Spinal cord (tissue), 10 donors: ENCODE measurements around the gene SMYD2. TPM values are rescaled to one million over a fixed set of nuclear protein-coding genes. Genes with fewer than 3 reads are reported as not detected.
"Not testable (repeated sequence)": the region's sequence is repeated elsewhere in the genome, so short reads cannot be mapped to it uniquely, and the experiment has no call there.

Experiments
- DNase-seq, 6 donors: peaks; one replicate each; pipeline versions ENCODE4 v3.0.0 to v3.0.0-alpha.2; 2013 to 2015; ENCODE audit warnings: low spot score in 6 of 6, low read depth in 4 of 6
- H3K27ac ChIP-seq: one replicate; pipeline ENCODE4 v1.5.1; 2013; ENCODE audit warnings: low read depth, low read length, control low read depth
- H3K27me3 ChIP-seq: one replicate; pipeline ENCODE4 v1.6.1; 2013; ENCODE audit warnings: low read length; ENCODE audit not compliant: control insufficient read depth, insufficient read depth
- H3K36me3 ChIP-seq: one replicate; pipeline ENCODE4 v1.6.1; 2013; ENCODE audit warnings: low read length; ENCODE audit not compliant: control insufficient read depth, insufficient read depth
- H3K4me1 ChIP-seq: one replicate; pipeline ENCODE4 v1.6.1; 2013; ENCODE audit warnings: low read length; ENCODE audit not compliant: control insufficient read depth, insufficient read depth
- H3K4me3 ChIP-seq: one replicate; pipeline ENCODE4 v1.5.1; 2013; ENCODE audit warnings: low read depth, low read length, control low read depth
- H3K9me3 ChIP-seq: one replicate; pipeline ENCODE4 v1.6.1; 2013; ENCODE audit warnings: low read length; ENCODE audit not compliant: control insufficient read depth, insufficient read depth
- WGBS: methylation state at CpG from one replicate; pipeline ENCODE4 v1.1.5; 2013; ENCODE audit warnings: missing lambda C conversion rate; ENCODE audit not compliant: insufficient coverage; 5-methylcytosine and 5-hydroxymethylcytosine counted together
- polyA plus RNA-seq, 2 donors: library from polyadenylated mRNA; unstranded; fragments of 120-200 nt; gene quantifications; one replicate each; pipeline ENCODE4 v1.2.1, GENCODE V29; 2013; ENCODE audit not compliant: insufficient read length in 2 of 2
- total RNA-seq, 2 donors: library from RNA; depleted of rRNA in 1 of 2; stranded (reverse); fragments of 120-200 nt in 1 of 2; fragments of >200 nt in 1 of 2; gene quantifications; one replicate each; pipeline versions ENCODE4 v1.2.3 to v1.2.4, GENCODE V29; 2013 to 2014
- donor health status: healthy.

The SMYD2 gene
- total and polyA plus RNA-seq, 4 donors: 36.7 to 65.1 (median 52.2) TPM

DNA sequence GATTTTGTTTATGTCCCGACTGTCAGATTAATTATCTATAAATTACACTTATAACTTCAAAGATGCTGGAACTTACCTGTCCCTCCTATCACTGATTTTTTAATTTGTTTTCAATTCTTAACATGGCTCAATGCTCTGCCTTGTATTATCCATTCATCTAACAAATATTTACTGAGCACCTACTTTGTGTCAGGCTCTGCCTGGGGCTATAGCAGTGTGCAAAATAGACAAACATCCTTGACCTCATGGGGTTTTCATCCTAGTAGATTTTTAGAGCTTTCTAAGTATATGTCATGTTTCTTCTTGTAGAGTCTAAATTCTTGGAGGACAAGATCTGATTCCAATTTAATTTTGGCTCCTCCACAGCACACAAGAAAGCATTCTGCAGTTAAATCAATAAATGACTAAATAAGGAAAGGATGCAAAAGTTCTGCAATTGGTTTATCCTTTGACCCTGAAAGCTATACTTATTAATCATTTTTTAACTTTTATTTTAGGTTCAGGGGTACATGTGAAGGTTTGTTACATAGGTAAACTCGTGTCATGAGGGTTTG, 10.8 kb upstream of the SMYD2 start:
- Histone ChIP-seq H3K4me1 (no peaks in the 10 kb centered on the region), H3K36me3 (no peaks in the 10 kb centered on the region), H3K27me3 (no peaks in the 10 kb centered on the region), H3K27ac (no peak overlapping the region), H3K9me3 (no peaks in the 10 kb centered on the region), H3K4me3 (no peak overlapping the region)
- DNase-seq: no peak
- no CpG with 5 or more reads among the region's 2 CpGs for WGBS

DNA sequence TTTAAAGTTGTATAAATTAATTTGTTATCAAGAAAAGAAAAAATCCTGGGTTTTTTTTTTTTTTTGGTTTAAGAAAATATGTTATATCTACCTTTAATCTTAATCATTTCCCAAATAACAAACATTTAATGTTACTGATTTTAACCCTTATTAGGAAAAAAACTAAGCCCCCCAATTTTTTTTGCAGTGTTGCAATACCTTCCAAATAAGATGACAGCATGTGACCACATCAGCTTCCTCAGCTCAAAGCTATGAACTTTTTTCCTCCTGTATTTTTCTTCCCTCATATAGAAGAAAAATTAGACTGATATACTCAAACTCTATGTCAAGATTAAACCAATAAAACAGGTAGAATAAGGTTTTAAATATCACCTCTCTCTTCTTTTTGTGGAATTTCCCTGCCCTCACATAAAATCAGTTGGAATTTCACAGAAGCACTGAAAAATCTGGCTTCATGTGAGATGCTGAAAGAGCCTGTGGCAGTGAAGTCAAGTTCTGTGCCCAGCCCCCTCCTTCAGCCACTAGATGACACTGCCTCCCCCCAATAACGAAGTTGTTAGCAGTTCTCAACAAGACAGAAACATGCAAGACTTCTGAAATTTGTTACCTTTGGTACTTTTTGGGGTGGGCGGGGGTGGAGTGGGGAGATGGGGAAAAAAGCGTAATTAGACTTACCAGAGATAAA, 9.6 kb upstream of the SMYD2 start:
- Histone ChIP-seq H3K9me3 (no peaks in the 10 kb centered on the region), H3K36me3 (no peaks in the 10 kb centered on the region), H3K4me1 (no peaks in the 10 kb centered on the region), H3K27ac (no peak overlapping the region), H3K27me3 (no peaks in the 10 kb centered on the region), H3K4me3 (no peak overlapping the region)
- no CpG with 5 or more reads among the region's 3 CpGs for WGBS
- DNase-seq: peak in 1 of 6 donors; percentile 21

DNA sequence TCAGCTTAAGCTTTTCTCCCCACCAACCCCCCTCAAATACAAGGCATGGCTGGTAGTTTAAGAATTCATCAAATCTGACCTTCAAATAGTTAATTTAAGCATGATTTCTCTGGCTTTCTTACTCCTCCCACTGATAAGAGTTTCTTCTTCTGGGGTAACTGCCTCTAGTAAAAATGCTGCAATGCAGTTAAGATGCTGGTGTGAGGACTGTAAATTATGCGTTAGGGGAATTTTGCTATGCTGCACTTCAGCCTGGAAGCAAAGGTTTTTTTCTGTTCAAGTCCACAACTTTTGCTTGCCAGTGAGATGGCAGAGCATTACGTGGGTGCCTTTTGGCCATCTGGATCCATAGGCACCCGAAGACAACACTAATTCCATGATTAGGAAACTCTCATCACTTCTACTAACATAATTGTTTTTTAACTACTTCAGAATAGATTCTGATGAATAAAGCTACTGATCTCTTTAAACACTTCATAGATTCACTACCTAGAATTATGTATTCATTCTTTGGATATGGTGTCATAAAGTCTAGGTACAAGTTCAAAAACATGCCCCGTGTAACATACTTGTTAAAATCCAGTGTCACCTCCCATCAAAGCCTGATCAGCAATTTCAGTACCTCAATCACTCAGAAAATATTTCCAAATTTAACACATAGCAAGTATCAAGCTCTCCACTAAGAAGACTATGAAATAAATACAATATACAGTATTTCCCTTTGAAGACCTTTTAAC, 8.8 kb upstream of the SMYD2 start:
- WGBS: no CpG with 5 or more reads among the region's 4 CpGs
- H3K4me1 ChIP-seq: no peaks in the 10 kb centered on the region
- DNase-seq: peak in 1 of 6 donors; percentile 18
- no peak overlapping the region for H3K27ac ChIP-seq
- H3K4me3 ChIP-seq: no peak overlapping the region
- H3K36me3 ChIP-seq: no peaks in the 10 kb centered on the region
- H3K9me3 ChIP-seq: no peaks in the 10 kb centered on the region
- no peaks in the 10 kb centered on the region for H3K27me3 ChIP-seq

DNA sequence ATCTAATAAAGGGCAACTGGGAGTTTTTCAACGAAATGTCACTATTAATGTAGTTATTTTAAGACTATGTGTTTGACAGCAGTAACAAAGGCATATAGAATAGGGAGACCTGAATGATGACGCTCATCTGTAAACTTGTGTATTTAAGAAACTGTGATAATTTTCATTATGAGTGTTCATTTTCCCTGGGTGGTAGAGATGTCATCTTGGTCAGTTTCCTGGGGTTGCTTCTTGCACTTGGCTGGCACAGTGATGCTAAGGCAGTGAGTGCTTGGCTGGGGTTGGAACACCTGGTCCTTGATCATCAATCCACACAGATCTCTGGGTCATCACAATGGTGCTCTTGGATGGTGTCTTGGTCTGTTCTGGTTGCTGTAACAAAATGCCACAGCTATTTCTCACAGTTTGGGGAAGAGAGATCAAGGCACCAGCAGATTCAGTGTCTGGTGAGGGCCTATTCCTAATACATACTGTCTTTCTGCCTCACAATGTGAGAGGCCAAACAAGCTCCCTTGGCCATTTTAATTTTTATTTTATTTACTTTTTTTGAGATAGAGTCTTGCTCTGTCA, 7.9 kb upstream of the SMYD2 start:
- H3K9me3 ChIP-seq: no peaks in the 10 kb centered on the region
- no peaks in the 10 kb centered on the region for H3K27me3 ChIP-seq
- H3K27ac ChIP-seq: no peak overlapping the region
- DNase-seq: no peak
- WGBS: 94% methylated on average over 2 of the region's 2 CpGs
- no peaks in the 10 kb centered on the region for H3K4me1 ChIP-seq
- no peak overlapping the region for H3K4me3 ChIP-seq
- H3K36me3 ChIP-seq: no peaks in the 10 kb centered on the region

DNA sequence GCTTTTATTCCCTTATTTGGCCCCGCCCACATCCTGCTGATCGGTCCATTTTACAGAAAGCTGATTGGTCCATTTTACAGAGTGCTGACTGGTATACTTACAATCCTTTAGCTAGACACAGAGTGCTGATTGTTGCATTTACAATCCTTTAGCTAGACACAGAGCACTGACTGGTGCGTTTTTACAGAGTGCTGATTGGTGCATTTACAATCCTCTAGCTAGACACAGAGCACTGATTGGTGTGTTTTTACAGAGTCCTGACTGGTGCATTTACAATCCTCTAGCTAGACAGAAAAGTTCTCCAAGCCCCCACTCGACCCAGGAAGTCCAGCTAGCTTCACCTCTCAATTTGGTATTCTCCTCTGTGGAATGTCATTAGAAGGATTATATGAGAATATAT, 5.3 kb upstream of the SMYD2 start:
- not testable (repeated sequence) for H3K4me1 ChIP-seq, H3K4me3 ChIP-seq, H3K9me3 ChIP-seq, H3K27ac ChIP-seq, DNase-seq, H3K36me3 ChIP-seq, H3K27me3 ChIP-seq
- WGBS: 100% methylated on average over 2 of the region's 4 CpGs

DNA sequence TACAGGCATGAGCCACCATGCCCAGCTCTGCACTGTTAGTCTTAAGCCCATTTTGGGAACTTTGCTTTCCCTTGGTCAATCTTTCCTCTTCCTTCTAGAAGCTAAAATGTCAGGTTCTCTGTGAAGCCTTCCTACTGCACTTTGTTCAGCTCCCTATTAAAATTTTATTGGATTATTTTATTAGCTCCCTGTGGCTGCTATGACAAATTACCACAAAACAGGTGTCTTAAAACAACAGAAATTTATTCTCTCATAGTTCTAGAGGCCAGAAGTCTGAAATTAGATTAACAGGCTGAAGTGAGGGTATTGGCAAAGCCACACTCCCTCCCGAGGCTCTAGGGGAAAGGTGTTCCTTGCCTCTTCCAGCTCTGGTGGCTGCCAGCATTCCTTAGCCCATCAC, 4.2 kb upstream of the SMYD2 start:
- H3K36me3 ChIP-seq: no peaks in the 10 kb centered on the region
- DNase-seq: no peak
- peaks cover 11% of the 10 kb centered on the region for H3K4me1 ChIP-seq
- WGBS: no CpG with 5 or more reads among the region's 1 CpG
- no peak overlapping the region for H3K4me3 ChIP-seq
- no peaks in the 10 kb centered on the region for H3K27me3 ChIP-seq
- H3K27ac ChIP-seq: no peak overlapping the region
- no peaks in the 10 kb centered on the region for H3K9me3 ChIP-seq

DNA sequence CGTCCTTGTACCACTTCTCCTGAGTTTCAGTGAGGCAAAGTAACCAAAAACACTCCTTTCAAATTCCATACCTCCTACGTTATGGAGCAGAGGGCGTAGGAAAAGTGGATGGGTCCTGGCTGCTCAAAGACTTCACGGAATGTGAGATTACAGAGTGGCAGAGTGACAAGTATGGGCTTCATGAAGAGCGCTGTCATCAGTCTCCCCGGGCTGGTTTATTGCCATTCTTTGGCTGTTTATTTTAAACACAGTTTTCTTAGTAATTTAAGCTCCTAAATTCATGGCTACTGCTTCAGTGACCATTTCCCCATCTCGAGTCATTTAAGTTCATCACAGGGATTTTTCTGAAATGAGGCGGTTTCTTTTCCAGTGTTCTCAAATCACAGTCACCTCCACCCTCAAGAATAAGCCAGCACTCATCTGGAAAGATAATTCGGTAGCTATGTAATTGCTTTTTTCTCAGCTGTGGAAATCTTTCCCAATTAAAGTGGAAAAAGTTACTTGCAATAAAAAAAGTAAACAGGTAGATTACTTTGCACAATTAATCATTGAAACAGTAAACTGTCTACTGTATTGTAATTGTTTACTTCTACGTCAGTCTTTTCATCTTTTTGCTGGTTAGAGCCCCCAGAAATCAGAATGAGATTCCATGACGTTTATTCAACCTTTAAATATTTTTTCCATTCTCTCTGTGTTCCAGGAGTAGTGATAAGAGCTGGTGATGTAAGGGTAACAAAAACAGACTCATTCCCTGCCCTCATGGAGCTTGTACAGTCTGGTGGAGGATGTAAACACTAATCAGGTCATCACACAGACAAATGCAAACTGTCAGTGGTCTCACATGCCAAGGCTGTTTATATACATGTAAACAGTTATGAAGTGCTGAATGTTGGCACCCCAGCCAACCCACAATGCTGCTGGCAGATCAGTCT, 3.0 kb upstream of the SMYD2 start:
- 100% methylated on average over 1 of the region's 11 CpGs for WGBS

DNA sequence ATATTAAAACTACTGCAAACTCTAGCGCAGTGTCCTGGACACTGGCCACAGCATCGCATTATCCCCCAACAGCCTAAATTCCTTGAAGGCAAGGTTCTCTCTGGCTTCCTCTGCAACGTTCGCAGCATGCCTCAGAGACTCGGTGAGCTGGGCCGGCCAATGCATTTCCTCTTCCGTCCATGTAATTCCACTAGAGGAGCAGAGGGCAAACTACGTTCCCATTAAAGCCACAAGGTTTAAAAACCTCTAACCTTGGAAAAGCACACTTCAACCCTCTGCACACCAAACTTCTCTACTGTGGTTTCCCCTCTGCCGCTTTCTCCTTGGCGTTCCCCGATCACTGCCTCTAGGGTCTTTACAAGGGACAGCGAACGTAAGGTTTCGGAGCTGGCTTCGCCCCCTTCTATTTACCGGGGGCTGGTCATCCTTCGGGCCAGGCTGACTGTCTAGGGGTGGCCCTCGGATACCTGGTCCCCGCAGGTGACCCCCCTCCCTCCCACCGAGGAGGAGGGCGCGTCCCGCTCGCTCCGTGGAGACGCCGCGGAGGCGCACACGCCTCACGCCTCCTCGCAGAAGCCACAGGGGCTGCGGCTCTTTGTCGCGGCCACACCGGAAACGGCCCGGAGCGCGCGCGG, 456 bp upstream of the SMYD2 start:
- DNase-seq: peak in 3 of 6 donors; percentile 22 to 71 (median 40)
- Histone ChIP-seq H3K4me1 (peaks cover 13% of the 10 kb centered on the region), H3K36me3 (no peaks in the 10 kb centered on the region), H3K4me3 (peak overlapping the region; percentile 77), H3K9me3 (no peaks in the 10 kb centered on the region), H3K27me3 (no peaks in the 10 kb centered on the region), H3K27ac (peak overlapping the region; percentile 78)
- WGBS: under 1% methylated on average over 42 of the region's 42 CpGs

More for the DNA sequence above, 3.0 kb upstream of the SMYD2 start:
- H3K27ac ChIP-seq: no peak overlapping the region
- DNase-seq: no peak
- no peaks in the 10 kb centered on the region for H3K27me3 ChIP-seq
- H3K4me1 ChIP-seq: peaks cover 13% of the 10 kb centered on the region
- H3K36me3 ChIP-seq: no peaks in the 10 kb centered on the region
- no peak overlapping the region for H3K4me3 ChIP-seq
- H3K9me3 ChIP-seq: no peaks in the 10 kb centered on the region
